GM12865 (cell line): ENCODE measurements around the gene HPCAL4.
A peak's percentile ranks its signal among the peaks of the same experiment; 100 is the strongest.

Source experiments
- DNase-seq: peaks from one replicate; pipeline ENCODE4 v3.0.0; 2010; ENCODE audit warnings: low read depth
- H3K4me3 ChIP-seq: 2 replicates; pipeline ENCODE4 v1.5.1; 2011; ENCODE audit warnings: mild to moderate bottlenecking, low read depth, low read length, control low read depth
- TF ChIP-seq, protein P1 (sequence below): IDR thresholded peaks from 2 replicates; pipeline ENCODE4 v1.5.1; 2011; ENCODE audit warnings: low read length, control low read depth, low read depth, inconsistent platforms; ENCODE audit not compliant: insufficient read depth; ENCODE audit errors: missing control alignments

Gene HPCAL4

DNA sequence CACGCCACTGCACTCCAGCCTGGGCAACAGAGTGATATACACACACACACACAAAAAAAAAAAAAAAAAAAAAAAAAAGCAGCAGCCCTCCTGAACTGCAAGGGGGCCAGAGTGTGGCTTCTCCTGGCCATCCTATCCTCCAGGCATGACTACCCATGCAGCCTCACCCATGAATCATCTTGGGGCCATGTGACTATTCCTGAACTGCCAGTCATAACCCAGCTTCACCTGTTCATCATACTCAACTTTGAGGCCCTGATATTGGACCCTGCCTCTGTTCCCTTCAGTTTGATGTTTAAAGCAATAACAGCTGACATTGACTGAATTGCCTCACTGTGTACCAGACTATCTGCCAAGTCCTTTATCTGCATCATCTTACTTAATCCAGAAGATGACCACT lies 2.8 kb upstream of the HPCAL4 start:
- TF ChIP-seq, protein P1, sequence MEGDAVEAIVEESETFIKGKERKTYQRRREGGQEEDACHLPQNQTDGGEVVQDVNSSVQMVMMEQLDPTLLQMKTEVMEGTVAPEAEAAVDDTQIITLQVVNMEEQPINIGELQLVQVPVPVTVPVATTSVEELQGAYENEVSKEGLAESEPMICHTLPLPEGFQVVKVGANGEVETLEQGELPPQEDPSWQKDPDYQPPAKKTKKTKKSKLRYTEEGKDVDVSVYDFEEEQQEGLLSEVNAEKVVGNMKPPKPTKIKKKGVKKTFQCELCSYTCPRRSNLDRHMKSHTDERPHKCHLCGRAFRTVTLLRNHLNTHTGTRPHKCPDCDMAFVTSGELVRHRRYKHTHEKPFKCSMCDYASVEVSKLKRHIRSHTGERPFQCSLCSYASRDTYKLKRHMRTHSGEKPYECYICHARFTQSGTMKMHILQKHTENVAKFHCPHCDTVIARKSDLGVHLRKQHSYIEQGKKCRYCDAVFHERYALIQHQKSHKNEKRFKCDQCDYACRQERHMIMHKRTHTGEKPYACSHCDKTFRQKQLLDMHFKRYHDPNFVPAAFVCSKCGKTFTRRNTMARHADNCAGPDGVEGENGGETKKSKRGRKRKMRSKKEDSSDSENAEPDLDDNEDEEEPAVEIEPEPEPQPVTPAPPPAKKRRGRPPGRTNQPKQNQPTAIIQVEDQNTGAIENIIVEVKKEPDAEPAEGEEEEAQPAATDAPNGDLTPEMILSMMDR, result no peak
- DNase-seq, result no peak
- H3K4me3 ChIP-seq, result no peak overlapping the region

DNA sequence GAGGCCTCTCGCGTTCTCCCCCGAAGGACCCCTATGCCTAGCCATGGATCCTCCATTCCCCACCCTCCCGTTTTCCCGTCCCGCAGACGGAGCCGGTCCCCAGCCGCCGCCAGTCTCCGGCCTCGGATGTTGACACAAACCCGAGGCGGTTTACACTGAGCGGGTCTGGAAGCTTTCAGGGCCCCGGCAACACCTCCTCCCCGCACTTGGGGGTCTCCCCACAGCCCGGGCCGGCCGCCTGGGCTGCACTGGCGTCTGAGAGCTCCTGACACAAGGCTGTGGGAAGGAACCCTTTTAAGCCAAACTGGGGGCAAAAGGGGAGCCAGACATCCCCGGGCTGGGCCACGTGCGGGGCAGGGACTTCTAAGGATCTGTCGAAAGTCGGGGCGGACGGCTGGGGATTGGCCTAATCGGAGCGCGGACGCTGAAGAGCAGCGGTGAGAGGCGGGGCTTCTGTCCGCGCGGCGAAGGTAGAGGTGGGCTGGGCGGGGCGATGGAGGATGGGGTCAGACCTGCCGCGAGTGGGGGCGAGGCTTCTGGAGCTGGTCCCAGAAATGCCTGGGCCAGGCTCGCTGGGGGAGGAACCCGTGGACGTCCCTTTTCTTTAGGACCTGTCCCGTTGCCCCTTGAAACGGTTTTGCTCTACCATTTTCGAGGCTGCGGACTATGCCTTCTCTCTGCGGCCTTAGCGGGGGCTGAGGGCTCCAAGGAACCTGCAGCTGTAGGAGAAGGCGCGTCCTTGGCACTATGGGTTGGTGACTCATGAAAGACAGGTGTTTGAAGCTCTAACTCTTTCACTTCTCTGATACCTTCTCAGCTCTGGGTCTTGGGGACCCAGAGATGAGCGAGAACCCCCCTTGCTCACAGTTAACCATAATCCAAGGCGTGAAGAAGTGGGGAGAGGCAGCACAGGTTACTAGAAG lies 1.2 kb upstream of the HPCAL4 start:
- TF ChIP-seq, protein P1, result no peak
- H3K4me3 ChIP-seq, result no peak overlapping the region
- no peak for DNase-seq

- H3K4me3 ChIP-seq, result peak overlapping the region; percentile 41
- no peak for DNase-seq
- TF ChIP-seq, protein P1, result no peak
Observed at GRCh38 chr1:39690794-39691382, 345 bp downstream of the HPCAL4 start.

DNA sequence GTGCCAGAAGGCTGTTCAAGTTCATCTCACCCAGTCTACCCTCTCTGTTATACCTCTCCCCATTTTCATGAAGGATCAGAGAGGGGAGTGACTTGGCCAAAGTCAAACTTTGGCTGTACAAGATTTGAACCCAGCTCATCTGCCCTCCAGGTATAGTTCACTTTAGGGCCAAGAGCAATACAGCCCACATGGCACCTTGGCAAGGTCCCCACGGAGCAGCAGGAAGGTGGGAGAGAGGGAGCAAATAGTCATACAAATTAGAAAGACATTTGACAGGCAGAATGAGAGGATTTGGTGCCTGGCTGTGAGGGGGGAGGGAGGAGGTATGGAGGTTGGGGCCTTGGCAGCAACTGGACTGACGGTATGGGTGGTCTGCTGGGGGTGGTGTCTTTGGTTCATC lies 1.0 kb downstream of the HPCAL4 start:
- no peak for DNase-seq
- H3K4me3 ChIP-seq, result no peak overlapping the region
- TF ChIP-seq, protein P1, result no peak

DNA sequence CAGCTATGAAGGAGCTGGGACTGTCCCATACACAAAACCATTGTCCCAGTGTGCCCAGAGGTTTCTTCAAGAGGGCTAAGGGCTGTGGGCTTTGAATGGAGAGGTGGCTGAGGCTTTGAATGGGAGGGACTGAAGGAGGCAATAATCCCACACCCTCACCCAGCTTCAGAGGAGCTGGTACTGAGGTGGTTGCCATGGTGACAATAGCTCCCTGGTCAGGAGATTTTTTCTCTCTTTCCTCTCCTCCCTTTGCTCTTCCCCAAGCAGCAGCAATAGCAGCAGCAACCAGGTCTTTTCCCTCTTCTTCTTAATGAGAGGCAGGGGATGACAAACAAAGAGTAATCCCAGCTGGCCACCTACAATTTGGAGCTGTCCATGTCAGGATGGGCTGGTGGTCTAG lies 1.6 kb downstream of the HPCAL4 start:
- DNase-seq, result no peak

DNA sequence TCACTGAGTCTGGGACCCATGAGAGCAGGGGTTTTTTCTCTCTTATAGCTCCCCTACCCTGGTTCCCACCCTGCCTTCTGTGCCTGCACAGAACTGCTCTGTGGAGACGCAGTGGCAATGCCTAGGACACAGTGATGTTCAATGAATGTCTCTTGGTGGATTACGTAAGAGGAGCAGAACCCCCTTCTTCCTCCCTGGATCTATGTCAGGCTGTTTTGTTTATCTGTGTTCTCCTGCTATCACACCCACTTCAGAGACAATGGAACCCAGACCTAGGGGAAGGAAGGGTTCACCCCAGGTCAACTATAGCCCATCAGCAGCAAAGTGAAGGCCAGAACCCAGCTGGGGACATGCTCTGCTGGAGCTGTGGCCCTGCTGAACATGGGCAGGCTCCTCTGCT lies 2.0 kb downstream of the HPCAL4 start:
- TF ChIP-seq, protein P1, result no peak
- no peak for DNase-seq

More for the DNA sequence above, 1.6 kb downstream of the HPCAL4 start:
- TF ChIP-seq, protein P1, result no peak
- no peak overlapping the region for H3K4me3 ChIP-seq

More for the DNA sequence above, 2.0 kb downstream of the HPCAL4 start:
- no peak overlapping the region for H3K4me3 ChIP-seq
